Liver (tissue), 2 donors: ENCODE results near the gene RNASEH2A.

Experiments
- CTCF ChIP-seq: fragments of 150-350 bp; IDR thresholded peaks from 2 replicates; pipeline ENCODE4 v1.5.1; 2017; ENCODE audit warnings: improper control_type of control experiment, low read depth, low read length; ENCODE audit not compliant: missing input control
- MAX ChIP-seq: IDR thresholded peaks from 2 replicates; pipeline ENCODE4 v1.6.1; 2016; ENCODE audit warnings: antibody characterized with exemption
- REST ChIP-seq: IDR thresholded peaks from 2 replicates; pipeline ENCODE4 v1.6.1; 2016; ENCODE audit warnings: antibody characterized with exemption, mild to moderate bottlenecking
- donor health status: healthy.

- TF ChIP-seq CTCF (no peak), MAX (no peak), REST (no peak)
Observed at GRCh38 chr19:12794971-12795381, 11.4 kb upstream of the RNASEH2A start.
